H9 (cell line): Measurements from ENCODE around the gene ADGRG1. TPM values are rescaled to one million over a fixed set of nuclear protein-coding genes. Genes with fewer than 3 reads are reported as not detected.

Source experiments
- DNase-seq: peaks from one replicate; pipeline ENCODE4 v3.0.0-alpha.2; 2017
- H2AFZ ChIP-seq: one replicate; pipeline ENCODE4 v1.6.1; 2013; ENCODE audit warnings: mild to moderate bottlenecking, low read length, control low read depth, moderate library complexity
- H2AK5ac ChIP-seq: 2 replicates; pipeline ENCODE4 v1.6.1; 2013; ENCODE audit warnings: low read length, control low read depth, mixed read lengths; ENCODE audit not compliant: insufficient read length
- H2BK120ac ChIP-seq: one replicate; pipeline ENCODE4 v1.6.1; 2013; ENCODE audit warnings: low read depth, mild to moderate bottlenecking, low read length, control low read depth, inconsistent platforms; ENCODE audit not compliant: poor library complexity, severe bottlenecking
- H2BK12ac ChIP-seq: 2 replicates; pipeline ENCODE4 v1.6.1; 2013; ENCODE audit warnings: low read length, control low read depth, mixed read lengths, low read depth; ENCODE audit not compliant: insufficient read length
- H2BK15ac ChIP-seq: 2 replicates; pipeline ENCODE4 v1.6.1; 2013; ENCODE audit warnings: low read depth, low read length, control low read depth
- H2BK20ac ChIP-seq: one replicate; pipeline ENCODE4 v1.6.1; 2013; ENCODE audit warnings: low read depth, mild to moderate bottlenecking, low read length, control low read depth, inconsistent platforms; ENCODE audit not compliant: poor library complexity, severe bottlenecking
- H2BK5ac ChIP-seq: 2 replicates; pipeline ENCODE4 v1.6.1; 2013; ENCODE audit warnings: low read length, control low read depth, mixed read lengths; ENCODE audit not compliant: insufficient read length
- H3K14ac ChIP-seq: 2 replicates; pipeline ENCODE4 v1.6.1; 2013; ENCODE audit warnings: low read length, control low read depth; ENCODE audit not compliant: insufficient read depth
- H3K18ac ChIP-seq: 2 replicates; pipeline ENCODE4 v1.6.1; 2013; ENCODE audit warnings: low read depth, mild to moderate bottlenecking, mixed read lengths, low read length, control low read depth; ENCODE audit not compliant: insufficient read length
- H3K23ac ChIP-seq: 2 replicates; pipeline ENCODE4 v1.6.1; 2013; ENCODE audit warnings: low read length, control low read depth, mixed read lengths, low read depth; ENCODE audit not compliant: insufficient read length
- H3K23me2 ChIP-seq: 2 replicates; pipeline ENCODE4 v1.6.1; 2013; ENCODE audit warnings: low read depth, mild to moderate bottlenecking, mixed read lengths, low read length, control low read depth; ENCODE audit not compliant: insufficient read length, poor library complexity, severe bottlenecking
- H3K27ac ChIP-seq: 2 replicates; pipeline ENCODE4 v1.5.1; 2013; ENCODE audit warnings: low read length, control low read depth, mixed read lengths, low read depth; ENCODE audit not compliant: insufficient read length
- H3K27me3 ChIP-seq: 2 replicates; pipeline ENCODE4 v1.6.1; 2013; ENCODE audit warnings: low read length, control low read depth, inconsistent platforms; ENCODE audit not compliant: insufficient read depth
- H3K4ac ChIP-seq: 2 replicates; pipeline ENCODE4 v1.6.1; 2013; ENCODE audit warnings: low read depth, mild to moderate bottlenecking, control low read depth, inconsistent platforms, low read length, moderate library complexity
- H3K4me1 ChIP-seq: 2 replicates; pipeline ENCODE4 v1.6.1; 2013; ENCODE audit warnings: low read length, control low read depth, inconsistent platforms; ENCODE audit not compliant: insufficient read depth
- H3K4me2 ChIP-seq: 2 replicates; pipeline ENCODE4 v1.6.1; 2013; ENCODE audit warnings: low read length, control low read depth, mixed read lengths; ENCODE audit not compliant: insufficient read length, insufficient read depth
- H3K56ac ChIP-seq: 2 replicates; pipeline ENCODE4 v1.6.1; 2013; ENCODE audit warnings: low read depth, mild to moderate bottlenecking, mixed read lengths, low read length, control low read depth; ENCODE audit not compliant: insufficient read length
- H3K79me1 ChIP-seq: 2 replicates; pipeline ENCODE4 v1.6.1; 2013; ENCODE audit warnings: low read depth, mild to moderate bottlenecking, moderate library complexity, low read length, control low read depth, inconsistent platforms; ENCODE audit not compliant: insufficient read depth, poor library complexity, severe bottlenecking
- H3K79me2 ChIP-seq: 2 replicates; pipeline ENCODE4 v1.6.1; 2013; ENCODE audit warnings: low read length, control low read depth, inconsistent platforms; ENCODE audit not compliant: insufficient read depth
- H3K9ac ChIP-seq: 2 replicates; pipeline ENCODE4 v1.6.1; 2013; ENCODE audit warnings: low read length, control low read depth, mixed read lengths; ENCODE audit not compliant: insufficient read length; ENCODE audit errors: extremely low read depth
- H3K9me3 ChIP-seq: one replicate; pipeline ENCODE4 v1.6.1; 2013; ENCODE audit warnings: low read depth, low read length, inconsistent platforms; ENCODE audit not compliant: control insufficient read depth
- H3T11ph ChIP-seq: one replicate; pipeline ENCODE4 v1.6.1; 2013; ENCODE audit warnings: mild to moderate bottlenecking, low read length, control low read depth, inconsistent platforms
- H4K20me1 ChIP-seq: one replicate; pipeline ENCODE4 v1.6.1; 2013; ENCODE audit not compliant: control insufficient read depth, insufficient read length, insufficient read depth
- H4K5ac ChIP-seq: 2 replicates; pipeline ENCODE4 v1.6.1; 2013; ENCODE audit warnings: low read depth, mild to moderate bottlenecking, mixed read lengths, low read length, control low read depth; ENCODE audit not compliant: insufficient read length
- H4K8ac ChIP-seq: replicated peaks from 2 replicates; pipeline ENCODE4 v1.6.1; 2013; ENCODE audit warnings: low read length, control low read depth, mixed read lengths, low read depth; ENCODE audit not compliant: insufficient read length
- H4K91ac ChIP-seq: 2 replicates; pipeline ENCODE4 v1.6.1; 2013; ENCODE audit warnings: low read depth, mild to moderate bottlenecking, moderate library complexity, mixed read lengths, low read length, control low read depth; ENCODE audit not compliant: insufficient read length
- H3K27ac Mint-ChIP-seq, 3 experiments: 2 replicates in 2 of 3; 3 replicates in 1 of 3; pipeline ENCODE4 v1.8.0; 2020 to 2021; ENCODE audit warnings: mixed read lengths in 3 of 3, mild to moderate bottlenecking in 1 of 3, moderate library complexity in 1 of 3
- H3K27me3 Mint-ChIP-seq: 2 replicates; pipeline ENCODE4 v1.8.0; 2021; ENCODE audit warnings: low read depth, mild to moderate bottlenecking, moderate library complexity, mixed read lengths
- H3K36me3 Mint-ChIP-seq, 3 experiments: 2 replicates in 2 of 3; 3 replicates in 1 of 3; pipeline ENCODE4 v1.8.0; 2020 to 2021; ENCODE audit warnings: low read depth in 3 of 3, mixed read lengths in 3 of 3; ENCODE audit not compliant: insufficient read depth in 1 of 3
- H3K4me1 Mint-ChIP-seq, 2 experiments: 2 replicates each; pipeline ENCODE4 v1.8.0; 2020; ENCODE audit warnings: mixed read lengths in 2 of 2
- H3K4me3 Mint-ChIP-seq, 2 experiments: 2 replicates in 1 of 2; 3 replicates in 1 of 2; pipeline ENCODE4 v1.8.0; 2020 to 2021; ENCODE audit warnings: mild to moderate bottlenecking in 2 of 2, mixed read lengths in 2 of 2, moderate library complexity in 1 of 2
- H3K9me3 Mint-ChIP-seq, 2 experiments: 2 replicates in 1 of 2; 3 replicates in 1 of 2; pipeline ENCODE4 v1.8.0; 2020; ENCODE audit warnings: mild to moderate bottlenecking in 2 of 2, mixed read lengths in 2 of 2, moderate library complexity in 1 of 2
- WGBS: extraction: QIAGEN DNeasy Blood & Tissue Kit; methylation state at CpG from one replicate; pipeline ENCODE4 v1.1.7; 2013; ENCODE audit warnings: missing lambda C conversion rate, low lambda C conversion rate, mixed read lengths; ENCODE audit not compliant: insufficient read length; ENCODE audit errors: extremely low coverage; 5-methylcytosine and 5-hydroxymethylcytosine counted together
- total RNA-seq: library from RNA; stranded (reverse); gene quantifications from 2 replicates; pipeline ENCODE4 v1.2.1, GENCODE V29; 2021
- TF ChIP-seq, protein P1 (sequence below): fragments of 200-600 bp; sonication (generic); conservative IDR thresholded peaks from 3 replicates; pipeline ENCODE4 v1.8.0; 2021; ENCODE audit warnings: antibody characterized with exemption, mild to moderate bottlenecking

The ADGRG1 gene
- total RNA-seq, 1 experiment from 2014 or later, result 1.1 TPM

DNA sequence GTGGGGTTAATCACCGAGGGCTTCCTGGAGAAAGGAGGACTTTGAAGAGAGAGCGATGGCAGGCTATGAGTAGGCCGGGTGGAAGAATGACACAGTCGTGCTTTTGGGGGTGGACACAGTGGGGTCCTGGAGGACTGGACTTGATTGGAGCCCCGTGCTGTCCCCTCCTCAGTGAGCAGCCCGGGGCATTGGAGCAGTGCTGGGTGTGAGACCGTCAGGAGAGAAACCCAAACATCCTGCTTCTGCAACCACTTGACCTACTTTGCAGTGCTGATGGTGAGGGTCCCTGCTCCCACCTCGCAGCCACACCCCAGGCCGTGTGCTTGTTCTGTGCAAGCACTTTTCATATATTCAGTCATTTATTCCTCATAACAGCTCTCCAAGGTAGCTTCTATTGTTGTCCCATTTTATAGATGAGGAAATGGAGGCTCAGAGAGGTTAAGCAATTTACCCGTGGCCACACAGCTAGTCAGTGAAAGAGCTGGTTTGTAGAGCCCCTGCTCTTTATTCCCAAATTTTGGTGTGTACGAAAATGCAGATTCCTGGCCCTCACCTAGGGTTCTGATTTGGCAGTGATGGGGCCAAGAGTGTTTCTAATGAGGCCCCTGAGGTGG is 28.0 kb downstream of the ADGRG1 start:
- Histone ChIP-seq H2BK120ac (no peak overlapping the region), H3K79me1 (no peaks in the 10 kb centered on the region), H2AFZ (no peak overlapping the region), H3T11ph (no peak overlapping the region), H3K4me2 (no peak overlapping the region), H3K23me2 (no peaks in the 10 kb centered on the region), H2BK5ac (no peak overlapping the region), H3K18ac (no peak overlapping the region), H4K8ac (no peak overlapping the region), H3K23ac (no peak overlapping the region), H3K79me2 (no peaks in the 10 kb centered on the region), H4K5ac (no peak overlapping the region), H2BK20ac (no peak overlapping the region), H3K14ac (no peak overlapping the region), H3K9ac (no peak overlapping the region), H3K9me3 (no peaks in the 10 kb centered on the region), H4K20me1 (no peaks in the 10 kb centered on the region), H2BK12ac (no peak overlapping the region), H4K91ac (no peak overlapping the region), H2BK15ac (no peak overlapping the region), H2AK5ac (no peak overlapping the region), H3K56ac (no peak overlapping the region), H3K4me1 (no peaks in the 10 kb centered on the region), H3K4ac (no peak overlapping the region), H3K27ac (no peak overlapping the region), H3K27me3 (0 out of 2 replicates have a peak, but pooled peaks cover 1% of the 10 kb centered on the region)
- peaks cover 0 to 13% of the 10 kb centered on the region in 2 experiments; a peak in 2 of 4 replicates for H3K4me1 Mint-ChIP-seq
- H3K9me3 Mint-ChIP-seq, result no peaks in the 10 kb centered on the region
- H3K4me3 Mint-ChIP-seq, result no peak overlapping the region
- WGBS, result no CpG with 5 or more reads among the region's 11 CpGs
- no peaks in the 10 kb centered on the region for H3K36me3 Mint-ChIP-seq
- TF ChIP-seq, protein P1, sequence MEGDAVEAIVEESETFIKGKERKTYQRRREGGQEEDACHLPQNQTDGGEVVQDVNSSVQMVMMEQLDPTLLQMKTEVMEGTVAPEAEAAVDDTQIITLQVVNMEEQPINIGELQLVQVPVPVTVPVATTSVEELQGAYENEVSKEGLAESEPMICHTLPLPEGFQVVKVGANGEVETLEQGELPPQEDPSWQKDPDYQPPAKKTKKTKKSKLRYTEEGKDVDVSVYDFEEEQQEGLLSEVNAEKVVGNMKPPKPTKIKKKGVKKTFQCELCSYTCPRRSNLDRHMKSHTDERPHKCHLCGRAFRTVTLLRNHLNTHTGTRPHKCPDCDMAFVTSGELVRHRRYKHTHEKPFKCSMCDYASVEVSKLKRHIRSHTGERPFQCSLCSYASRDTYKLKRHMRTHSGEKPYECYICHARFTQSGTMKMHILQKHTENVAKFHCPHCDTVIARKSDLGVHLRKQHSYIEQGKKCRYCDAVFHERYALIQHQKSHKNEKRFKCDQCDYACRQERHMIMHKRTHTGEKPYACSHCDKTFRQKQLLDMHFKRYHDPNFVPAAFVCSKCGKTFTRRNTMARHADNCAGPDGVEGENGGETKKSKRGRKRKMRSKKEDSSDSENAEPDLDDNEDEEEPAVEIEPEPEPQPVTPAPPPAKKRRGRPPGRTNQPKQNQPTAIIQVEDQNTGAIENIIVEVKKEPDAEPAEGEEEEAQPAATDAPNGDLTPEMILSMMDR, result no peak
- DNase-seq, result no peak
- H3K27ac Mint-ChIP-seq, result no peak overlapping the region; a peak in 1 of 7 replicates
- no peaks in the 10 kb centered on the region; the same call in none of the 2 replicates for H3K27me3 Mint-ChIP-seq
